GM23338 (cell line): Measurements from ENCODE around the gene IMPA2. TPM values are rescaled to one million over a fixed set of nuclear protein-coding genes. Genes with fewer than 3 reads are reported as not detected.

ENCODE experiments used
- ATAC-seq: fragments of 200-7000 bp; cut with Tn5 transposase; 3 replicates; pipeline ENCODE4 v1.9.1; 2020
- DNase-seq: peaks from one replicate; pipeline ENCODE4 v3.0.0-alpha.2; 2015; ENCODE audit warnings: low spot score
- H2AFZ ChIP-seq: fragments of 200-600 bp; sonication (generic); 2 replicates; pipeline ENCODE4 v1.8.0; 2016; ENCODE audit warnings: antibody characterized with exemption, mild to moderate bottlenecking, moderate library complexity
- H3F3A ChIP-seq: fragments of 200-600 bp; sonication (generic); replicated peaks from 2 replicates; pipeline ENCODE4 v1.8.0; 2017; ENCODE audit warnings: antibody characterized with exemption, mixed run types, low read depth
- H3K27ac ChIP-seq: fragments of 200-600 bp; sonication (generic); 2 replicates; pipeline ENCODE4 v1.6.1; 2016; ENCODE audit warnings: low read depth
- H3K27me3 ChIP-seq: fragments of 200-600 bp; sonication (generic); 2 replicates; pipeline ENCODE4 v1.8.0; 2016; ENCODE audit warnings: mild to moderate bottlenecking, mixed run types, moderate library complexity; ENCODE audit not compliant: insufficient read depth
- H3K36me3 ChIP-seq: fragments of 200-600 bp; sonication (generic); 2 replicates; pipeline ENCODE4 v1.8.0; 2016; ENCODE audit warnings: mild to moderate bottlenecking; ENCODE audit not compliant: insufficient read depth
- H3K4me1 ChIP-seq: fragments of 200-600 bp; sonication (generic); 2 replicates; pipeline ENCODE4 v1.8.0; 2016; ENCODE audit warnings: mild to moderate bottlenecking, moderate library complexity; ENCODE audit not compliant: insufficient read depth
- H3K4me2 ChIP-seq: fragments of 200-600 bp; sonication (generic); 2 replicates; pipeline ENCODE4 v1.7.1; 2017; ENCODE audit warnings: mixed run types
- H3K4me3 ChIP-seq: fragments of 200-600 bp; sonication (generic); 2 replicates; pipeline ENCODE4 v1.6.1; 2016; ENCODE audit warnings: mixed run types
- H3K79me2 ChIP-seq: fragments of 200-600 bp; sonication (generic); replicated peaks from 2 replicates; pipeline ENCODE4 v1.8.0; 2017; ENCODE audit warnings: mild to moderate bottlenecking; ENCODE audit not compliant: insufficient read depth
- H3K9me2 ChIP-seq: fragments of 200-600 bp; sonication (generic); 2 replicates; pipeline ENCODE4 v1.8.0; 2017; ENCODE audit not compliant: insufficient read depth
- H4K20me1 ChIP-seq: fragments of 200-600 bp; sonication (generic); replicated peaks from 2 replicates; pipeline ENCODE4 v1.8.0; 2017; ENCODE audit warnings: mild to moderate bottlenecking; ENCODE audit not compliant: insufficient read depth
- H3K27ac Mint-ChIP-seq: 2 replicates; pipeline ENCODE4 v1.8.0; 2020; ENCODE audit warnings: inconsistent platforms, mild to moderate bottlenecking, moderate library complexity, mixed read lengths
- H3K27me3 Mint-ChIP-seq: 3 replicates; pipeline ENCODE4 v1.8.0; 2022; ENCODE audit warnings: low read depth, mild to moderate bottlenecking, moderate library complexity, mixed read lengths, inconsistent platforms; ENCODE audit not compliant: insufficient read depth, poor library complexity
- H3K36me3 Mint-ChIP-seq: 3 replicates; pipeline ENCODE4 v1.8.0; 2021; ENCODE audit warnings: low read depth, mild to moderate bottlenecking, inconsistent platforms, moderate library complexity, mixed read lengths
- H3K4me1 Mint-ChIP-seq: 3 replicates; pipeline ENCODE4 v1.8.0; 2020; ENCODE audit warnings: mild to moderate bottlenecking, inconsistent platforms, mixed read lengths
- H3K4me3 Mint-ChIP-seq: 3 replicates; pipeline ENCODE4 v1.8.0; 2021; ENCODE audit warnings: moderate library complexity, mild to moderate bottlenecking, inconsistent platforms, mixed read lengths
- H3K9me3 Mint-ChIP-seq: 3 replicates; pipeline ENCODE4 v1.8.0; 2020; ENCODE audit warnings: moderate library complexity, mild to moderate bottlenecking, inconsistent platforms, mixed read lengths
- CREB1 ChIP-seq: fragments of 250-450 bp; sonication (Bioruptor Pico); IDR thresholded peaks from 2 replicates; pipeline ENCODE4 v1.5.0; 2020; ENCODE audit warnings: low read depth, mild to moderate bottlenecking, moderate library complexity
- CTCF ChIP-seq, 2 experiments: fragments of 200-600 bp in 1 of 2; sonication (generic) in 1 of 2; conservative IDR thresholded peaks; 2 replicates each; pipeline versions ENCODE4 v1.5.1 to v1.6.1; 2016 to 2017; ENCODE audit warnings: antibody characterized with exemption in 2 of 2, low read depth in 2 of 2, mild to moderate bottlenecking in 2 of 2, moderate library complexity in 1 of 2
- ETS1 ChIP-seq: IDR thresholded peaks from 2 replicates; pipeline ENCODE4 v1.6.1; 2016; ENCODE audit warnings: antibody characterized with exemption
- EZH2phosphoT487 ChIP-seq: fragments of 200-600 bp; sonication (generic); IDR thresholded peaks from one replicate; pipeline ENCODE4 v1.8.1; 2018; ENCODE audit warnings: antibody characterized with exemption; ENCODE audit not compliant: unreplicated experiment
- JUNB ChIP-seq: IDR thresholded peaks from one replicate; pipeline ENCODE4 v1.6.1; 2016; ENCODE audit warnings: antibody characterized with exemption; ENCODE audit not compliant: unreplicated experiment
- NANOG ChIP-seq: IDR thresholded peaks from 2 replicates; pipeline ENCODE4 v1.6.1; 2016; ENCODE audit warnings: antibody characterized with exemption, borderline replicate concordance
- POLR2AphosphoS5 ChIP-seq: IDR thresholded peaks from 2 replicates; pipeline ENCODE4 v1.6.1; 2016; ENCODE audit warnings: antibody characterized with exemption, low read depth
- STAT1 ChIP-seq: IDR thresholded peaks from one replicate; pipeline ENCODE4 v1.6.1; 2016; ENCODE audit warnings: antibody characterized with exemption; ENCODE audit not compliant: unreplicated experiment
- ZNF331 ChIP-seq: fragments of 250-450 bp; sonication (Bioruptor Pico); IDR thresholded peaks from 2 replicates; pipeline ENCODE4 v1.5.0; 2020; ENCODE audit warnings: low read depth, mild to moderate bottlenecking, moderate library complexity
- ZNF462 ChIP-seq: fragments of 250-450 bp; sonication (Bioruptor Pico); IDR thresholded peaks from 2 replicates; pipeline ENCODE4 v1.5.0; 2020; ENCODE audit warnings: mild to moderate bottlenecking, moderate library complexity
- polyA plus RNA-seq: library from polyadenylated mRNA; unstranded; fragments of >200 nt; fragmentation: Nextera tagmentation; extraction: Ambion mirVana; gene quantifications from 2 replicates; pipeline ENCODE4 v1.2.1, GENCODE V29; 2016
- total RNA-seq: library from RNA; depleted of rRNA; stranded (reverse); fragments of >200 nt; shearing (Covaris generic); gene quantifications from 2 replicates; pipeline ENCODE4 v1.2.3, GENCODE V29; 2014

Gene IMPA2
- total and polyA plus RNA-seq, 2 experiments from 2014 or later: 50.4 to 122 TPM

- TF ChIP-seq CTCF (conservative IDR thresholded peaks at IDR 0.05; ENCODE audit: low read depth in 2 of 2) (no peak), STAT1 (no peak), CREB1 (CRISPR knock-in tag) (no peak), ZNF331 (CRISPR knock-in tag) (no peak)
Measured at GRCh38 chr18:12072996-12073395, 91.7 kb downstream of the IMPA2 start (continued).

- Histone ChIP-seq H3K27me3 (peaks cover 14% of the 10 kb centered on the region; the same call in 1 of the 2 replicates), H3K27ac (no peak overlapping the region), H2AFZ (no peak overlapping the region), H3K4me3 (no peak overlapping the region), H3K36me3 (no peaks in the 10 kb centered on the region), H3K4me1 (0 out of 2 replicates have a peak, but pooled peaks cover 4% of the 10 kb centered on the region), H3F3A (0 out of 2 replicates have a peak, but pooled peaks cover 6% of the 10 kb centered on the region), H3K9me2 (no peaks in the 10 kb centered on the region), H3K4me2 (no peak overlapping the region), H4K20me1 (no peaks in the 10 kb centered on the region), H3K79me2 (no peaks in the 10 kb centered on the region)
- Mint-ChIP-seq H3K36me3 (no peaks in the 10 kb centered on the region), H3K27me3 (peaks cover 7% of the 10 kb centered on the region), H3K4me1 (no peaks in the 10 kb centered on the region), H3K4me3 (no peak overlapping the region), H3K27ac (no peak overlapping the region), H3K9me3 (no peaks in the 10 kb centered on the region)
- DNase-seq (no peak), ATAC-seq (no peak)
- TF ChIP-seq CREB1 (CRISPR knock-in tag) (no peak), POLR2AphosphoS5 (no peak), ETS1 (no peak), JUNB (no peak), ZNF462 (CRISPR knock-in tag) (no peak), STAT1 (no peak), NANOG (no peak), ZNF331 (CRISPR knock-in tag) (no peak), CTCF (conservative IDR thresholded peaks at IDR 0.05; ENCODE audit: low read depth in 2 of 2) (no peak), EZH2phosphoT487 (no peak)
Measured at GRCh38 chr18:12074736-12075135, 93.4 kb downstream of the IMPA2 start.
